ENCODE data around the gene MCM7. TPM values are rescaled to one million over a fixed set of nuclear protein-coding genes. Genes with fewer than 3 reads are reported as not detected.

The MCM7 gene
- total RNA-seq, 1 donor from 2014 or later: 244 TPM

GRCh38 chr7:100064162-100064561 lies 37.0 kb downstream of the MCM7 start:
- DNase-seq (ENCODE audit: extremely low spot score, unreplicated experiment): no peak
- H3K4me3 Mint-ChIP-seq: no peak overlapping the region
- TF ChIP-seq CTCF (conservative IDR thresholded peaks at IDR 0.05): no peak
- H3K9me3 Mint-ChIP-seq: no peaks in the 10 kb centered on the region
- H3K27ac Mint-ChIP-seq: peak overlapping the region; percentile 50
- peaks cover 55% of the 10 kb centered on the region for H3K36me3 Mint-ChIP-seq
- H3K27me3 Mint-ChIP-seq: no peaks in the 10 kb centered on the region
- H3K4me1 Mint-ChIP-seq (ENCODE audit: unreplicated experiment): peaks cover 7% of the 10 kb centered on the region

- DNase-seq (ENCODE audit: extremely low spot score, unreplicated experiment): no peak
- H3K27me3 Mint-ChIP-seq: no peaks in the 10 kb centered on the region
- no peak overlapping the region for H3K4me3 Mint-ChIP-seq
- peaks cover 7% of the 10 kb centered on the region for H3K4me1 Mint-ChIP-seq (ENCODE audit: unreplicated experiment)
- H3K27ac Mint-ChIP-seq: peak overlapping the region; percentile 50
- peaks cover 57% of the 10 kb centered on the region for H3K36me3 Mint-ChIP-seq
- no peak for TF ChIP-seq CTCF (conservative IDR thresholded peaks at IDR 0.05)
- no peaks in the 10 kb centered on the region for H3K9me3 Mint-ChIP-seq
Measured at GRCh38 chr7:100063376-100063775, 37.8 kb downstream of the MCM7 start.

- no peak for DNase-seq (ENCODE audit: extremely low spot score, unreplicated experiment)
- H3K36me3 Mint-ChIP-seq: peaks cover 51% of the 10 kb centered on the region
- no peak overlapping the region for H3K27ac Mint-ChIP-seq
- H3K9me3 Mint-ChIP-seq: no peaks in the 10 kb centered on the region
- H3K4me1 Mint-ChIP-seq (ENCODE audit: unreplicated experiment): peaks cover 7% of the 10 kb centered on the region
- no peak overlapping the region for H3K4me3 Mint-ChIP-seq
- no peak for TF ChIP-seq CTCF (conservative IDR thresholded peaks at IDR 0.05)
- no peaks in the 10 kb centered on the region for H3K27me3 Mint-ChIP-seq
Measured at GRCh38 chr7:100061518-100062193, 39.5 kb downstream of the MCM7 start.

GRCh38 chr7:100059251-100059739 lies 41.9 kb downstream of the MCM7 start:
- H3K9me3 Mint-ChIP-seq: no peaks in the 10 kb centered on the region
- DNase-seq (ENCODE audit: extremely low spot score, unreplicated experiment): no peak
- H3K27ac Mint-ChIP-seq: no peak overlapping the region

GRCh38 chr7:100057006-100057405 lies 44.2 kb downstream of the MCM7 start:
- no peak overlapping the region for H3K4me3 Mint-ChIP-seq
- H3K4me1 Mint-ChIP-seq (ENCODE audit: unreplicated experiment): peaks cover 4% of the 10 kb centered on the region
- DNase-seq (ENCODE audit: extremely low spot score, unreplicated experiment): no peak
- no peaks in the 10 kb centered on the region for H3K27me3 Mint-ChIP-seq
- H3K27ac Mint-ChIP-seq: no peak overlapping the region
- TF ChIP-seq CTCF (conservative IDR thresholded peaks at IDR 0.05): no peak
- peaks cover 25% of the 10 kb centered on the region for H3K36me3 Mint-ChIP-seq
- no peaks in the 10 kb centered on the region for H3K9me3 Mint-ChIP-seq

More at GRCh38 chr7:100059251-100059739, 41.9 kb downstream of the MCM7 start:
- Mint-ChIP-seq H3K27me3 (no peaks in the 10 kb centered on the region), H3K36me3 (peaks cover 35% of the 10 kb centered on the region), H3K4me1 (ENCODE audit: unreplicated experiment) (no peaks in the 10 kb centered on the region), H3K4me3 (no peak overlapping the region)
- no peak for TF ChIP-seq CTCF (conservative IDR thresholded peaks at IDR 0.05)

Measured in type B pancreatic cell (in vitro differentiated cells).